ENCODE measurements around the gene IL1RAPL2.

- TF ChIP-seq CTCF (IDR thresholded peaks at IDR 0.05) (no peak), POLR2A (IDR thresholded peaks at IDR 0.05) (no peak)
Measured at GRCh38 chrX:105241056-105241455, 675.1 kb downstream of the IL1RAPL2 start.

Measured in heart left ventricle (tissue), 13 donors.